GM21619 (cell line): ENCODE measurements around the gene PHTF2.
"Not testable (repeated sequence)": the region's sequence is repeated elsewhere in the genome, so short reads cannot be mapped to it uniquely, and the experiment has no call there.

Source experiments
- ATAC-seq: cut with Tn5 transposase; IDR thresholded peaks from one replicate; pipeline ENCODE4 v1.9.1; 2021; ENCODE audit not compliant: unreplicated experiment

The PHTF2 gene

GRCh38 chr7:77873416-77874327 lies 75.1 kb downstream of the PHTF2 start:
- not testable (repeated sequence) for ATAC-seq

GRCh38 chr7:77877791-77878190 lies 79.2 kb downstream of the PHTF2 start:
- ATAC-seq, result no peak

- ATAC-seq, result no peak
Observed at GRCh38 chr7:77878500-77878899, 79.9 kb downstream of the PHTF2 start.

- ATAC-seq, result no peak
Observed at GRCh38 chr7:77879272-77879671, 80.7 kb downstream of the PHTF2 start.

- ATAC-seq, result no peak
Observed at GRCh38 chr7:77881871-77882270, 83.3 kb downstream of the PHTF2 start.

GRCh38 chr7:77885155-77885554 lies 86.6 kb downstream of the PHTF2 start:
- ATAC-seq, result no peak

GRCh38 chr7:77887567-77887966 lies 89.0 kb downstream of the PHTF2 start:
- ATAC-seq, result no peak

GRCh38 chr7:77888998-77889397 lies 90.4 kb downstream of the PHTF2 start:
- no peak for ATAC-seq

- ATAC-seq, result no peak
Observed at GRCh38 chr7:77893813-77894212, 95.2 kb downstream of the PHTF2 start.

GRCh38 chr7:77894574-77895091 lies 96.1 kb downstream of the PHTF2 start:
- ATAC-seq, result no peak

GRCh38 chr7:77895905-77896304 lies 97.3 kb downstream of the PHTF2 start:
- no peak for ATAC-seq

- ATAC-seq, result no peak
Observed at GRCh38 chr7:77897004-77897547, 98.5 kb downstream of the PHTF2 start.

GRCh38 chr7:77899516-77899915 lies 100.9 kb downstream of the PHTF2 start:
- ATAC-seq, result no peak

GRCh38 chr7:77903597-77903996 lies 105.0 kb downstream of the PHTF2 start:
- no peak for ATAC-seq

GRCh38 chr7:77904252-77904651 lies 105.7 kb downstream of the PHTF2 start:
- no peak for ATAC-seq

GRCh38 chr7:77907281-77907680 lies 108.7 kb downstream of the PHTF2 start:
- no peak for ATAC-seq

GRCh38 chr7:77908664-77909063 lies 110.1 kb downstream of the PHTF2 start:
- no peak for ATAC-seq

- ATAC-seq, result no peak
Observed at GRCh38 chr7:77910124-77910523, 111.6 kb downstream of the PHTF2 start.

- ATAC-seq, result no peak
Observed at GRCh38 chr7:77912293-77912692, 113.7 kb downstream of the PHTF2 start.

- no peak for ATAC-seq
Observed at GRCh38 chr7:77913977-77914607, 115.5 kb downstream of the PHTF2 start.

- ATAC-seq, result no peak
Observed at GRCh38 chr7:77917500-77918262, 119.1 kb downstream of the PHTF2 start.
